Testis (tissue), 3 donors: ENCODE data around the gene STRN4. TPM values are rescaled to one million over a fixed set of nuclear protein-coding genes. Genes with fewer than 3 reads are reported as not detected.
"Not testable (repeated sequence)": the region's sequence is repeated elsewhere in the genome, so short reads cannot be mapped to it uniquely, and the experiment has no call there.

Source experiments
- DNase-seq: peaks from one replicate; pipeline ENCODE4 v3.0.0-alpha.2; 2019
- H3K27ac ChIP-seq, 2 donors: fragments of 200-600 bp; sonication (generic); one replicate each; pipeline ENCODE4 v1.5.1; 2019
- H3K27me3 ChIP-seq: fragments of 200-600 bp; sonication (generic); one replicate; pipeline ENCODE4 v1.5.1; 2019
- H3K36me3 ChIP-seq: fragments of 200-600 bp; sonication (generic); one replicate; pipeline ENCODE4 v1.5.1; 2017; ENCODE audit warnings: low read depth; ENCODE audit errors: missing control alignments
- H3K4me1 ChIP-seq: fragments of 200-600 bp; sonication (generic); one replicate; pipeline ENCODE4 v1.5.1; 2019
- H3K4me3 ChIP-seq, 2 donors: fragments of 200-600 bp; sonication (generic); one replicate each; pipeline ENCODE4 v1.5.1; 2017 to 2019
- H3K9me3 ChIP-seq: fragments of 200-600 bp; sonication (generic); one replicate; pipeline ENCODE4 v1.5.1; 2017
- CTCF ChIP-seq, 3 experiments: fragments of 450-650 bp in 2 of 3; fragments of 200-600 bp in 1 of 3; sonication (generic) in 1 of 3; IDR thresholded peaks; one replicate each; pipeline ENCODE4 v1.5.1; 2016 to 2019; ENCODE audit warnings: antibody characterized with exemption in 3 of 3, mild to moderate bottlenecking in 2 of 3, moderate library complexity in 1 of 3
- POLR2A ChIP-seq: fragments of 450-650 bp; IDR thresholded peaks from one replicate; pipeline ENCODE4 v1.6.1; 2017; ENCODE audit warnings: antibody characterized with exemption, mild to moderate bottlenecking, moderate library complexity
- WGBS, 2 donors: methylation state at CpG; one replicate each; pipeline ENCODE4 v1.1.5; 2018; 5-methylcytosine and 5-hydroxymethylcytosine counted together
- intact Hi-C: fragments of 100-400 bp; cut with DNase I; formaldehyde crosslinking; loops from one replicate; pipeline ENCODE4 v1.15.1; 2023; ENCODE audit warnings: low total_unique reads
- polyA plus RNA-seq: library from polyadenylated mRNA; stranded (reverse); fragments of 350-450 nt; fragmentation: Illumina TruSeq; extraction: RNeasy Lipid Tissue Mini Kit (QIAGEN cat#74804); gene quantifications from one replicate; pipeline ENCODE4 v1.2.3, GENCODE V29; 2014; ENCODE audit warnings: low read depth, low replicate concordance; ENCODE audit not compliant: insufficient read depth
- total RNA-seq, 2 donors: library from RNA; depleted of rRNA; stranded (reverse); fragments of >200 nt; gene quantifications; one replicate each; pipeline ENCODE4 v1.2.3, GENCODE V29; 2016

Gene STRN4
- total and polyA plus RNA-seq, 3 donors from 2014 or later: 213 to 308 (median 229) TPM

GRCh38 chr19:46785054-46785979, 39.1 kb upstream of the STRN4 start:
- Histone ChIP-seq H3K27ac (peak overlapping the region; percentile 29 to 83), H3K4me1 (peaks cover 31% of the 10 kb centered on the region), H3K9me3 (no peaks in the 10 kb centered on the region), H3K27me3 (no peaks in the 10 kb centered on the region), H3K4me3 (no peak overlapping the region), H3K36me3 (no peaks in the 10 kb centered on the region)
- TF ChIP-seq POLR2A (no peak), CTCF (IDR thresholded peaks at IDR 0.05) (no peak)
- no peak for DNase-seq
- 80 to 82% methylated on average over 18 to 19 of the region's 19 CpGs for WGBS, 2 donors
- intact Hi-C loops: no loop called here

GRCh38 chr19:46784262-46785053, 38.2 kb upstream of the STRN4 start:
- TF ChIP-seq POLR2A (no peak), CTCF (IDR thresholded peaks at IDR 0.05) (no peak)
- Histone ChIP-seq H3K4me3 (peak overlapping the region in 1 of 2 donors; percentile 5), H3K9me3 (no peaks in the 10 kb centered on the region), H3K27ac (peak overlapping the region in 1 of 2 donors; percentile 69), H3K4me1 (peaks cover 31% of the 10 kb centered on the region), H3K27me3 (no peaks in the 10 kb centered on the region), H3K36me3 (no peaks in the 10 kb centered on the region)
- 52 to 87% methylated on average over 3 to 17 of the region's 17 CpGs for WGBS, 2 donors
- peak; percentile 82 for DNase-seq
- intact Hi-C loops: no loop called here

- H3K4me3 ChIP-seq: no peak overlapping the region
- 65 to 86% methylated on average over 2 of the region's 2 CpGs for WGBS, 2 donors
- peaks cover 31% of the 10 kb centered on the region for H3K4me1 ChIP-seq
- H3K36me3 ChIP-seq: no peaks in the 10 kb centered on the region
- TF ChIP-seq POLR2A (no peak), CTCF (IDR thresholded peaks at IDR 0.05) (no peak)
- intact Hi-C loops: no loop called here
- H3K27ac ChIP-seq: no peak overlapping the region
- no peaks in the 10 kb centered on the region for H3K9me3 ChIP-seq
- DNase-seq: no peak
- no peaks in the 10 kb centered on the region for H3K27me3 ChIP-seq
Observed at GRCh38 chr19:46783670-46784069, 37.4 kb upstream of the STRN4 start.

- Histone ChIP-seq H3K4me1 (peaks cover 31% of the 10 kb centered on the region), H3K27me3 (no peaks in the 10 kb centered on the region), H3K4me3 (no peak overlapping the region), H3K27ac (no peak overlapping the region), H3K36me3 (no peaks in the 10 kb centered on the region), H3K9me3 (no peaks in the 10 kb centered on the region)
- no peak for DNase-seq
- intact Hi-C loops: no loop called here
- TF ChIP-seq POLR2A: no peak
- TF ChIP-seq CTCF (IDR thresholded peaks at IDR 0.05): no peak
- 93 to 100% methylated on average over 1 to 7 of the region's 7 CpGs for WGBS, 2 donors
Observed at GRCh38 chr19:46782355-46783019, 36.2 kb upstream of the STRN4 start.

GRCh38 chr19:46777956-46778645, 31.9 kb upstream of the STRN4 start:
- H3K36me3 ChIP-seq, intact Hi-C loops: not testable (repeated sequence)

More at GRCh38 chr19:46777956-46778645, 31.9 kb upstream of the STRN4 start:
- H3K27me3 ChIP-seq, H3K9me3 ChIP-seq, H3K4me1 ChIP-seq, H3K27ac ChIP-seq, DNase-seq, H3K4me3 ChIP-seq: not testable (repeated sequence)
- 86 to 87% methylated on average over 12 of the region's 12 CpGs for WGBS, 2 donors
